ENCODE data around the gene TMEM117.
"Not testable (repeated sequence)": the region's sequence is repeated elsewhere in the genome, so short reads cannot be mapped to it uniquely, and the experiment has no call there.

TMEM117 gene

GRCh38 chr12:44029194-44029593 lies 193.3 kb downstream of the TMEM117 start:
- H3K27me3 ChIP-seq: no peaks in the 10 kb centered on the region
- no peak overlapping the region for H3K4me3 ChIP-seq

GRCh38 chr12:44031472-44032185 lies 195.7 kb downstream of the TMEM117 start:
- H3K36me3 ChIP-seq: no peaks in the 10 kb centered on the region
- peaks cover 0 to 5% (median 0%) of the 10 kb centered on the region in 3 donors for H3K9me3 ChIP-seq
- no peak for DNase-seq
- H3K4me1 ChIP-seq: no peaks in the 10 kb centered on the region
- no peak for TF ChIP-seq CTCF (IDR thresholded peaks at IDR 0.05)
- H3K27ac ChIP-seq: no peak overlapping the region
- H3K27me3 ChIP-seq: no peaks in the 10 kb centered on the region
- intact Hi-C loops (cut with DNase I; ENCODE audit: low total_unique reads): no loop called here
- H3K4me3 ChIP-seq: no peak overlapping the region

More at GRCh38 chr12:44029194-44029593, 193.3 kb downstream of the TMEM117 start:
- H3K4me1 ChIP-seq: no peaks in the 10 kb centered on the region
- H3K9me3 ChIP-seq: peaks cover 0 to 5% (median 0%) of the 10 kb centered on the region in 3 donors
- intact Hi-C loops (cut with DNase I; ENCODE audit: low total_unique reads): no loop called here
- no peak for DNase-seq
- no peaks in the 10 kb centered on the region for H3K36me3 ChIP-seq
- no peak for TF ChIP-seq CTCF (IDR thresholded peaks at IDR 0.05)
- no peak overlapping the region for H3K27ac ChIP-seq

- no peak overlapping the region for H3K4me3 ChIP-seq
- no peak overlapping the region for H3K27ac ChIP-seq
- no peaks in the 10 kb centered on the region for H3K4me1 ChIP-seq
- intact Hi-C loops (cut with DNase I; ENCODE audit: low total_unique reads): no loop called here
- no peak for DNase-seq
- H3K27me3 ChIP-seq: no peaks in the 10 kb centered on the region
- TF ChIP-seq CTCF (IDR thresholded peaks at IDR 0.05): no peak
- no peaks in the 10 kb centered on the region for H3K36me3 ChIP-seq
- peaks cover 0 to 5% (median 0%) of the 10 kb centered on the region in 3 donors for H3K9me3 ChIP-seq
These were observed 199.0 kb downstream of the TMEM117 start for GRCh38 chr12:44034906-44035305.

GRCh38 chr12:44036875-44037443 lies 201.1 kb downstream of the TMEM117 start:
- no peak for DNase-seq
- TF ChIP-seq CTCF (IDR thresholded peaks at IDR 0.05): no peak
- Histone ChIP-seq H3K27me3 (no peaks in the 10 kb centered on the region), H3K36me3 (no peaks in the 10 kb centered on the region), H3K4me1 (no peaks in the 10 kb centered on the region), H3K9me3 (no peaks in the 10 kb centered on the region), H3K27ac (no peak overlapping the region), H3K4me3 (no peak overlapping the region)
- intact Hi-C loops (cut with DNase I; ENCODE audit: low total_unique reads): no loop called here

- no peak for TF ChIP-seq CTCF (IDR thresholded peaks at IDR 0.05)
- H3K4me1 ChIP-seq: no peaks in the 10 kb centered on the region
These were observed 202.5 kb downstream of the TMEM117 start for GRCh38 chr12:44038411-44038810.

GRCh38 chr12:44044491-44044890 lies 208.6 kb downstream of the TMEM117 start:
- H3K4me1 ChIP-seq, DNase-seq: not testable (repeated sequence)

More at GRCh38 chr12:44038411-44038810, 202.5 kb downstream of the TMEM117 start:
- DNase-seq: no peak
- H3K27ac ChIP-seq: no peak overlapping the region
- no peak overlapping the region for H3K4me3 ChIP-seq
- intact Hi-C loops (cut with DNase I; ENCODE audit: low total_unique reads): no loop called here
- no peaks in the 10 kb centered on the region for H3K27me3 ChIP-seq
- H3K9me3 ChIP-seq: no peaks in the 10 kb centered on the region
- H3K36me3 ChIP-seq: no peaks in the 10 kb centered on the region

More at GRCh38 chr12:44044491-44044890, 208.6 kb downstream of the TMEM117 start:
- H3K9me3 ChIP-seq; H3K36me3 ChIP-seq; H3K27me3 ChIP-seq; H3K4me3 ChIP-seq; H3K27ac ChIP-seq; intact Hi-C loops (cut with DNase I; ENCODE audit: low total_unique reads): not testable (repeated sequence)
